ENCODE data around the gene LPA.

DNA sequence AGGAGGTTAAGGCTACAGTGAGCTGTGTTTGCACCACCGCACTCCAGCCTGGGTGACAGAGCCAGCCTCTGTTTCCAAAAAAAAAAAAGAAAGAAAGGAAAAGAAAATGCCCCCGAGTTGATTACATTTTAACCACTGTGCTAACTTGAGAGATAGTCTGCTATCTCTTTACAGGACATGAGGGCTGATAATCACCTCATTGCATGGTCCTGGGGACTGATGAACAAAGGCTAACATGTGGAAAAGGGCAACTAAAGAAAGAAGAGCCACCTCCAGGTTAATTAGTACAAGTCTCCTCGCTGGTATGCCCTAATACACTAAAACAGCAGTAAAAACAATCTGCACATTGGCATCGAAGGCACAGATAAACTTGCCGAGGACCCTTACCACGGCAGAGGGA, 33.8 kb upstream of the LPA start:
- TF ChIP-seq, protein P1, sequence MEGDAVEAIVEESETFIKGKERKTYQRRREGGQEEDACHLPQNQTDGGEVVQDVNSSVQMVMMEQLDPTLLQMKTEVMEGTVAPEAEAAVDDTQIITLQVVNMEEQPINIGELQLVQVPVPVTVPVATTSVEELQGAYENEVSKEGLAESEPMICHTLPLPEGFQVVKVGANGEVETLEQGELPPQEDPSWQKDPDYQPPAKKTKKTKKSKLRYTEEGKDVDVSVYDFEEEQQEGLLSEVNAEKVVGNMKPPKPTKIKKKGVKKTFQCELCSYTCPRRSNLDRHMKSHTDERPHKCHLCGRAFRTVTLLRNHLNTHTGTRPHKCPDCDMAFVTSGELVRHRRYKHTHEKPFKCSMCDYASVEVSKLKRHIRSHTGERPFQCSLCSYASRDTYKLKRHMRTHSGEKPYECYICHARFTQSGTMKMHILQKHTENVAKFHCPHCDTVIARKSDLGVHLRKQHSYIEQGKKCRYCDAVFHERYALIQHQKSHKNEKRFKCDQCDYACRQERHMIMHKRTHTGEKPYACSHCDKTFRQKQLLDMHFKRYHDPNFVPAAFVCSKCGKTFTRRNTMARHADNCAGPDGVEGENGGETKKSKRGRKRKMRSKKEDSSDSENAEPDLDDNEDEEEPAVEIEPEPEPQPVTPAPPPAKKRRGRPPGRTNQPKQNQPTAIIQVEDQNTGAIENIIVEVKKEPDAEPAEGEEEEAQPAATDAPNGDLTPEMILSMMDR (conservative IDR thresholded peaks at IDR 0.05 in 1 of 2, IDR thresholded peaks at IDR 0.05 in 1 of 2; ENCODE audit: extremely low read depth in 1 of 2, insufficient read depth in 1 of 2, low read depth in 1 of 2, low read length in 2 of 2): no peak
- no peak for TF ChIP-seq EZH2 (IDR thresholded peaks at IDR 0.05; ENCODE audit: borderline replicate concordance, low read length)
